Renal cortex interstitium (tissue), 11 donors: ENCODE results near the gene TENT5A. TPM values are rescaled to one million over a fixed set of nuclear protein-coding genes. Genes with fewer than 3 reads are reported as not detected.

ENCODE experiments used
- DNase-seq, 11 donors: peaks; one replicate each; pipeline ENCODE4 v3.0.0-alpha.2; 2013; ENCODE audit warnings: low read depth in 9 of 11, low spot score in 4 of 11; ENCODE audit errors: extremely low read depth in 1 of 11
- polyA plus RNA-seq, 3 donors: library from polyadenylated mRNA; unstranded; fragments of 120-200 nt; gene quantifications; one replicate each; pipeline ENCODE4 v1.2.1, GENCODE V29; 2013; ENCODE audit not compliant: insufficient read length in 3 of 3

TENT5A gene
- polyA plus RNA-seq, 3 donors: 3.4 to 5.1 (median 4.5) TPM

- no peak for DNase-seq
Observed at GRCh38 chr6:81734500-81735150, 17.9 kb downstream of the TENT5A start.

- DNase-seq: no peak
Observed at GRCh38 chr6:81734081-81734480, 18.4 kb downstream of the TENT5A start.

- DNase-seq: no peak
Observed at GRCh38 chr6:81731814-81732213, 20.7 kb downstream of the TENT5A start.

GRCh38 chr6:81727876-81728517, 24.5 kb downstream of the TENT5A start:
- DNase-seq: no peak

GRCh38 chr6:81725127-81725526, 27.4 kb downstream of the TENT5A start:
- DNase-seq: no peak

GRCh38 chr6:81722506-81723223, 29.8 kb downstream of the TENT5A start:
- DNase-seq: no peak

- DNase-seq: no peak
Observed at GRCh38 chr6:81720427-81720826, 32.1 kb downstream of the TENT5A start.

- no peak for DNase-seq
Observed at GRCh38 chr6:81718126-81718525, 34.4 kb downstream of the TENT5A start.

GRCh38 chr6:81714684-81715083, 37.8 kb downstream of the TENT5A start:
- no peak for DNase-seq

- DNase-seq: no peak
Observed at GRCh38 chr6:81713205-81713604, 39.3 kb downstream of the TENT5A start.

- no peak for DNase-seq
Observed at GRCh38 chr6:81708113-81708699, 44.3 kb downstream of the TENT5A start.

GRCh38 chr6:81704700-81705099, 47.8 kb downstream of the TENT5A start:
- no peak for DNase-seq

GRCh38 chr6:81700414-81700813, 52.1 kb downstream of the TENT5A start:
- DNase-seq: no peak

GRCh38 chr6:81697559-81697958, 54.9 kb downstream of the TENT5A start:
- DNase-seq: no peak

- no peak for DNase-seq
Observed at GRCh38 chr6:81696524-81696923, 56.0 kb downstream of the TENT5A start.
